ENCODE data around the gene HERPUD2.

GRCh38 chr7:35648367-35648766 lies 46.6 kb downstream of the HERPUD2 start:
- TF ChIP-seq, protein P1, sequence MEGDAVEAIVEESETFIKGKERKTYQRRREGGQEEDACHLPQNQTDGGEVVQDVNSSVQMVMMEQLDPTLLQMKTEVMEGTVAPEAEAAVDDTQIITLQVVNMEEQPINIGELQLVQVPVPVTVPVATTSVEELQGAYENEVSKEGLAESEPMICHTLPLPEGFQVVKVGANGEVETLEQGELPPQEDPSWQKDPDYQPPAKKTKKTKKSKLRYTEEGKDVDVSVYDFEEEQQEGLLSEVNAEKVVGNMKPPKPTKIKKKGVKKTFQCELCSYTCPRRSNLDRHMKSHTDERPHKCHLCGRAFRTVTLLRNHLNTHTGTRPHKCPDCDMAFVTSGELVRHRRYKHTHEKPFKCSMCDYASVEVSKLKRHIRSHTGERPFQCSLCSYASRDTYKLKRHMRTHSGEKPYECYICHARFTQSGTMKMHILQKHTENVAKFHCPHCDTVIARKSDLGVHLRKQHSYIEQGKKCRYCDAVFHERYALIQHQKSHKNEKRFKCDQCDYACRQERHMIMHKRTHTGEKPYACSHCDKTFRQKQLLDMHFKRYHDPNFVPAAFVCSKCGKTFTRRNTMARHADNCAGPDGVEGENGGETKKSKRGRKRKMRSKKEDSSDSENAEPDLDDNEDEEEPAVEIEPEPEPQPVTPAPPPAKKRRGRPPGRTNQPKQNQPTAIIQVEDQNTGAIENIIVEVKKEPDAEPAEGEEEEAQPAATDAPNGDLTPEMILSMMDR (IDR thresholded peaks at IDR 0.05; ENCODE audit: insufficient read depth, low read length, poor library complexity, severe bottlenecking): no peak
- no peak for TF ChIP-seq EZH2phosphoT487 (conservative IDR thresholded peaks at IDR 0.05; ENCODE audit: low read length)
